ENCODE measurements around the gene EID2. TPM values are rescaled to one million over a fixed set of nuclear protein-coding genes. Genes with fewer than 3 reads are reported as not detected.

Gene EID2
- polyA plus RNA-seq, 1 donor (not counting 4 experiments of a cell fraction or from before 2014, with no cell fraction given): 12.9 TPM

DNA sequence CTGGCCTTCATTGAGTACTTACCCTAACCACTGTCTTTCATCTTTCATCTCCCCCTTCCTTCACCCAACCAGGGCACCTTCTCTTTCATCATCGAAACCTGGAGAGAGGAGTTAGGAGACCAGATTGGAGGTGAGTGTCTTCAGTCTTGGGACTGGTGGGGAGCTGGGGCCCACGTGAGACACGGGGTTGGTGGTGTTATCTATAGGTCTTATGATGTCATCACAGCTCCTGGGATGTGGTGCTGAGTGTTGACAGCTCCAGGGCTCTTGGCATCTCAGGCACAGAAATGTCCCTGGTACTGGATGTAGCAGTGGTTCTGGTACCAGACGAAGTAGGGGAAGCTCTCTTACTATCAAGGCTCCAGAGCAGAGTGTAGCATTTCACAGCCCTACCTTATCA, 39.4 kb downstream of the EID2 start:
- Histone ChIP-seq H3K9ac (ENCODE audit: control insufficient read depth, extremely low read depth, insufficient read depth, low read length) (no peak overlapping the region), H3K9me1 (ENCODE audit: control insufficient read depth, extremely low read depth, insufficient read depth, low read length) (peaks cover 2% of the 10 kb centered on the region), H3K9me3 (ENCODE audit: control insufficient read depth, low read depth, low read length) (no peaks in the 10 kb centered on the region), H3K4me1 (ENCODE audit: control insufficient read depth, extremely low read depth, insufficient read depth, low read length) (peaks cover 6% of the 10 kb centered on the region), H4K20me1 (ENCODE audit: control insufficient read depth, extremely low read depth, insufficient read depth, low read length) (no peaks in the 10 kb centered on the region), H3K36me3 (ENCODE audit: control insufficient read depth in 2 of 2, extremely low read depth in 1 of 2, insufficient read depth in 2 of 2, low read length in 2 of 2) (no peaks in the 10 kb centered on the region), H3K27me3 (ENCODE audit: control insufficient read depth, extremely low read depth, insufficient read depth, low read length) (peaks cover 54% of the 10 kb centered on the region), H3K79me2 (ENCODE audit: control insufficient read depth, insufficient read depth, low read length) (no peaks in the 10 kb centered on the region), H3K4me3 (ENCODE audit: control insufficient read depth in 2 of 3, extremely low read depth in 1 of 3, insufficient read depth in 2 of 3, low read depth in 1 of 3, low read length in 3 of 3) (no peak overlapping the region), H2AFZ (ENCODE audit: control insufficient read depth, low read length) (no peak overlapping the region), H3K27ac (ENCODE audit: control insufficient read depth, insufficient read depth, low read length) (no peak overlapping the region), H3K4me2 (ENCODE audit: control insufficient read depth, extremely low read depth, insufficient read depth, low read depth, low read length) (no peak overlapping the region)
- FAIRE-seq: no peak
- dilution Hi-C loops (cut with MboI; ENCODE audit: extremely low pct_ligation_motif_present, low sequenced_read_pairs): no loop called here
- no peak for DNase-seq (ENCODE audit: low read depth, low spot score)
- no peak for TF ChIP-seq EZH2 (IDR thresholded peaks at IDR 0.05; ENCODE audit: low read length)
- TF ChIP-seq, protein P1, sequence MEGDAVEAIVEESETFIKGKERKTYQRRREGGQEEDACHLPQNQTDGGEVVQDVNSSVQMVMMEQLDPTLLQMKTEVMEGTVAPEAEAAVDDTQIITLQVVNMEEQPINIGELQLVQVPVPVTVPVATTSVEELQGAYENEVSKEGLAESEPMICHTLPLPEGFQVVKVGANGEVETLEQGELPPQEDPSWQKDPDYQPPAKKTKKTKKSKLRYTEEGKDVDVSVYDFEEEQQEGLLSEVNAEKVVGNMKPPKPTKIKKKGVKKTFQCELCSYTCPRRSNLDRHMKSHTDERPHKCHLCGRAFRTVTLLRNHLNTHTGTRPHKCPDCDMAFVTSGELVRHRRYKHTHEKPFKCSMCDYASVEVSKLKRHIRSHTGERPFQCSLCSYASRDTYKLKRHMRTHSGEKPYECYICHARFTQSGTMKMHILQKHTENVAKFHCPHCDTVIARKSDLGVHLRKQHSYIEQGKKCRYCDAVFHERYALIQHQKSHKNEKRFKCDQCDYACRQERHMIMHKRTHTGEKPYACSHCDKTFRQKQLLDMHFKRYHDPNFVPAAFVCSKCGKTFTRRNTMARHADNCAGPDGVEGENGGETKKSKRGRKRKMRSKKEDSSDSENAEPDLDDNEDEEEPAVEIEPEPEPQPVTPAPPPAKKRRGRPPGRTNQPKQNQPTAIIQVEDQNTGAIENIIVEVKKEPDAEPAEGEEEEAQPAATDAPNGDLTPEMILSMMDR (optimal IDR thresholded peaks at IDR 0.05 in 1 of 3, IDR thresholded peaks at IDR 0.05 in 1 of 3, conservative IDR thresholded peaks at IDR 0.05 in 1 of 3; ENCODE audit: extremely low read depth in 1 of 3, insufficient read depth in 2 of 3, low read length in 3 of 3): no peak

GRCh38 chr19:39499932-39500331, 40.0 kb downstream of the EID2 start:
- Histone ChIP-seq H3K79me2 (ENCODE audit: control insufficient read depth, insufficient read depth, low read length) (no peaks in the 10 kb centered on the region), H3K9me1 (ENCODE audit: control insufficient read depth, extremely low read depth, insufficient read depth, low read length) (peaks cover 2% of the 10 kb centered on the region), H3K4me1 (ENCODE audit: control insufficient read depth, extremely low read depth, insufficient read depth, low read length) (peaks cover 6% of the 10 kb centered on the region), H3K9ac (ENCODE audit: control insufficient read depth, extremely low read depth, insufficient read depth, low read length) (no peak overlapping the region), H3K27me3 (ENCODE audit: control insufficient read depth, extremely low read depth, insufficient read depth, low read length) (peaks cover 54% of the 10 kb centered on the region), H3K27ac (ENCODE audit: control insufficient read depth, insufficient read depth, low read length) (no peak overlapping the region), H3K36me3 (ENCODE audit: control insufficient read depth in 2 of 2, extremely low read depth in 1 of 2, insufficient read depth in 2 of 2, low read length in 2 of 2) (no peaks in the 10 kb centered on the region), H3K4me3 (ENCODE audit: control insufficient read depth in 2 of 3, extremely low read depth in 1 of 3, insufficient read depth in 2 of 3, low read depth in 1 of 3, low read length in 3 of 3) (no peak overlapping the region), H2AFZ (ENCODE audit: control insufficient read depth, low read length) (no peak overlapping the region), H4K20me1 (ENCODE audit: control insufficient read depth, extremely low read depth, insufficient read depth, low read length) (no peaks in the 10 kb centered on the region), H3K4me2 (ENCODE audit: control insufficient read depth, extremely low read depth, insufficient read depth, low read depth, low read length) (no peak overlapping the region), H3K9me3 (ENCODE audit: control insufficient read depth, low read depth, low read length) (no peaks in the 10 kb centered on the region)
- no peak for FAIRE-seq
- DNase-seq (ENCODE audit: low read depth, low spot score): no peak
- dilution Hi-C loops (cut with MboI; ENCODE audit: extremely low pct_ligation_motif_present, low sequenced_read_pairs): no loop called here
- TF ChIP-seq, protein P1 (optimal IDR thresholded peaks at IDR 0.05 in 1 of 3, IDR thresholded peaks at IDR 0.05 in 1 of 3, conservative IDR thresholded peaks at IDR 0.05 in 1 of 3; ENCODE audit: extremely low read depth in 1 of 3, insufficient read depth in 2 of 3, low read length in 3 of 3): no peak
- TF ChIP-seq EZH2 (IDR thresholded peaks at IDR 0.05; ENCODE audit: low read length): no peak
